K562 (cell line): Measurements from ENCODE around the gene PPAN. TPM values are rescaled to one million over a fixed set of nuclear protein-coding genes. Genes with fewer than 3 reads are reported as not detected.
A peak's percentile ranks its signal among the peaks of the same experiment; 100 is the strongest.

Experiments
- BRD4 ChIP-seq: fragments of 200-600 bp; sonication (generic); IDR thresholded peaks from 2 replicates; pipeline ENCODE4 v1.6.1; 2017; ENCODE audit warnings: inconsistent platforms
- CEBPB ChIP-seq: fragments of 450-650 bp; IDR thresholded peaks from 2 replicates; pipeline ENCODE4 v1.6.1; 2016; ENCODE audit warnings: missing genetic modification characterization, missing compliant biosample characterization
- CEBPG ChIP-seq, 3 experiments: fragments of 200-800 bp in 1 of 3; sonication (Bioruptor generic) in 1 of 3; sonication (generic) in 1 of 3; formaldehyde crosslinking in 1 of 3; IDR thresholded peaks in 2 of 3; conservative IDR thresholded peaks in 1 of 3; 2 replicates each; pipeline versions ENCODE4 v1.6.1 to v1.8.0; 2016 to 2022; ENCODE audit warnings: missing compliant biosample characterization in 2 of 3, missing genetic modification characterization in 2 of 3, mild to moderate bottlenecking in 1 of 3, missing genetic modification reagents in 1 of 3
- CREM ChIP-seq: IDR thresholded peaks from 2 replicates; pipeline ENCODE4 v1.6.1; 2014; ENCODE audit warnings: antibody characterized with exemption, low read depth
- FOXA1 ChIP-seq: fragments of 450-650 bp; IDR thresholded peaks from 2 replicates; pipeline ENCODE4 v1.6.1; 2016; ENCODE audit warnings: mild to moderate bottlenecking, borderline replicate concordance
- KLF6 ChIP-seq: fragments of 250-450 bp; sonication (Bioruptor Pico); IDR thresholded peaks from 2 replicates; pipeline ENCODE4 v1.4.0; 2020; ENCODE audit warnings: mild to moderate bottlenecking, moderate library complexity, borderline replicate concordance
- NCOA4 ChIP-seq: fragments of 450-650 bp; IDR thresholded peaks from 2 replicates; pipeline ENCODE4 v1.6.1; 2018; ENCODE audit warnings: mild to moderate bottlenecking; ENCODE audit not compliant: partially characterized antibody
- PHB ChIP-seq: fragments of 250-450 bp; sonication (Bioruptor Pico); IDR thresholded peaks from 2 replicates; pipeline ENCODE4 v1.5.0; 2021
- RBFOX2 ChIP-seq: fragments of 200-400 bp; formaldehyde crosslinking; IDR thresholded peaks from 2 replicates; pipeline ENCODE4 v1.6.1; 2017; ENCODE audit warnings: low read depth, mild to moderate bottlenecking, low read length, moderate library complexity
- SNRNP70 ChIP-seq: fragments of 200-400 bp; formaldehyde crosslinking; optimal IDR thresholded peaks from 2 replicates; pipeline ENCODE3; 2017; ENCODE audit warnings: low read depth, low read length
- U2AF1 ChIP-seq: fragments of 200-400 bp; formaldehyde crosslinking; optimal IDR thresholded peaks from 2 replicates; pipeline ENCODE3; 2017; ENCODE audit warnings: mild to moderate bottlenecking, low read depth, low read length, moderate library complexity
- U2AF2 ChIP-seq: fragments of 200-400 bp; formaldehyde crosslinking; optimal IDR thresholded peaks from 2 replicates; pipeline ENCODE3; 2017; ENCODE audit warnings: low read depth, mild to moderate bottlenecking, low read length
- ZC3H4 ChIP-seq: sonication (generic); formaldehyde crosslinking; IDR thresholded peaks from 2 replicates; pipeline ENCODE4 v1.9.0; 2021; ENCODE audit warnings: missing genetic modification reagents, borderline replicate concordance
- ZFPM2 ChIP-seq: fragments of 250-450 bp; sonication (Bioruptor Pico); IDR thresholded peaks from 2 replicates; pipeline ENCODE4 v1.5.1; 2022; ENCODE audit warnings: mild to moderate bottlenecking
- ZNF253 ChIP-seq: fragments of 250-450 bp; sonication (Bioruptor Pico); conservative IDR thresholded peaks from 2 replicates; pipeline ENCODE4 v1.6.1; 2021; ENCODE audit warnings: mild to moderate bottlenecking
- ZNF644 ChIP-seq: fragments of 200-800 bp; sonication (Bioruptor generic); IDR thresholded peaks from 2 replicates; pipeline ENCODE4 v1.6.1; 2016; ENCODE audit warnings: low read depth, missing genetic modification characterization, missing compliant biosample characterization
- ZNF699 ChIP-seq: fragments of 250-450 bp; sonication (Bioruptor Pico); IDR thresholded peaks from 2 replicates; pipeline ENCODE4 v1.8.0; 2021; ENCODE audit warnings: mild to moderate bottlenecking, moderate library complexity; ENCODE audit not compliant: insufficient replicate concordance
- polyA plus RNA-seq, 8 experiments: library from polyadenylated mRNA; depleted of rRNA in 4 of 8; stranded (reverse) in 5 of 8; unstranded in 3 of 8; fragments of >200 nt; fragmentation: Nextera tagmentation in 2 of 8; fragmentation: Illumina TruSeq in 1 of 8; extraction: Ambion mirVana in 2 of 8; extraction: Trizol in 1 of 8; gene quantifications; 2 replicates each; pipeline versions ENCODE4 v1.2.1 to v1.2.3, GENCODE V29; 2011 to 2014; ENCODE audit warnings: inconsistent platforms in 1 of 8, missing spikeins in 1 of 8
- total RNA-seq, 7 experiments: library from RNA; depleted of rRNA in 6 of 7; stranded (reverse); fragments of >200 nt in 6 of 7; fragmentation: Illumina TruSeq in 2 of 7; extraction: Trizol in 2 of 7; gene quantifications; 2 replicates each; pipeline versions ENCODE4 v1.2.1 to v1.2.3, GENCODE V29; 2011 to 2021; ENCODE audit warnings: low replicate concordance in 1 of 7
- TF ChIP-seq, protein P1 (sequence below): sonication (generic); formaldehyde crosslinking; IDR thresholded peaks from 2 replicates; pipeline ENCODE4 v1.8.0; 2023; ENCODE audit warnings: mild to moderate bottlenecking, missing genetic modification reagents
- TF ChIP-seq, protein P2 (sequence below), 2 experiments: fragments of 150-350 bp in 1 of 2; IDR thresholded peaks; 2 replicates each; pipeline ENCODE4 v1.6.1; 2012 to 2016; ENCODE audit warnings: low read depth in 2 of 2, low read length in 2 of 2, mild to moderate bottlenecking in 1 of 2, moderate library complexity in 1 of 2

PPAN gene
- total and polyA plus RNA-seq, 9 of the 15 experiments (the other 6 are each of a cell fraction or from before 2014, with no cell fraction given): 2.2 to 129 (median 59.1) TPM

DNA sequence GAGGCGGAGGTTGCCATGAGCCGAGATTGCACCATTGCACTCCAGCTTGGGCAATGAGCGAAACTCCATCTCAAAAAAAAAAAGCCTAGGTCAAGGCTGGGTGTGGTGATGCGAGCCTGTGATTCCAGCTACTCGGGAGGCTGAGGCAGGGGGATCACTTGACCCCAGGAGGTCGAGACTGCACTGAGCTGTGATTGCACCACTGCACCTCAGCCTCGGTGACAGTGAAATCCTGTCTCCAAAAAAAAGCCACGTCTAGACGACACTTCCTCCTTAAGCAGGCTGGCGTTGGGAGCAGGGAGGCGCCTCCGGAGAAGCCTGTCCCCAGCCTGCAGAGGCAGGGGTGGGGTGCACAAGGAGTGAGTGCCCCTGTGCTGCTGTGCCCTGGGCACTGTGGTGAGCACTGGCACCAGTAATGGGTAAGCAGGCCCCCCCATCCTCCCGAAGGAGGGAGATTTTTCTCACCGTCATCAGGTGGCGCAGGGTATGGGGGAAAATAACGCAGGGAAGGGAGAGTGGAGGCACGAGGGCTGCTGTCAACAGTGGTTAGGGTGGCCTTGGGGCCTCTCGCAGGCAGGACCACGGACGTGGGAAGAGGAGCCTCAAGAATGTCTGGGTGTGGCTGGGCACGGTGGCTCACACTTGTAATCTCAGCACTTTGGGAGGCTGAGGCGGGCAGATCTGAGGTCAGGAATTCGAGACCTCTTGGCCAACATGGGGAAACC lies 6.0 kb downstream of the PPAN start (continued):
- TF ChIP-seq U2AF1 (no peak), PHB (CRISPR knock-in tag) (0 out of 2 replicates have a peak, but pooled peaks have one; percentile 65), ZNF699 (CRISPR knock-in tag) (no peak), ZNF644 (tag) (no peak), CEBPB (tag) (peak; percentile 73), ZFPM2 (CRISPR knock-in tag) (no peak), FOXA1 (no peak), CEBPG (CRISPR knock-in tag; IDR thresholded peaks at IDR 0.05) (0 out of 2 replicates have a peak, but pooled peaks have one; percentile 25), CEBPG (tag; conservative IDR thresholded peaks at IDR 0.05 in 1 of 2, IDR thresholded peaks at IDR 0.05 in 1 of 2) (no peak), KLF6 (no peak), RBFOX2 (peak; percentile 57), CREM (peak; percentile 20; the same call in 1 of the 2 replicates), ZC3H4 (CRISPR knock-in tag) (no peak), NCOA4 (no peak), U2AF2 (no peak), ZNF253 (CRISPR knock-in tag) (no peak), BRD4 (no peak), SNRNP70 (peak; percentile 67)
- TF ChIP-seq, protein P1, sequence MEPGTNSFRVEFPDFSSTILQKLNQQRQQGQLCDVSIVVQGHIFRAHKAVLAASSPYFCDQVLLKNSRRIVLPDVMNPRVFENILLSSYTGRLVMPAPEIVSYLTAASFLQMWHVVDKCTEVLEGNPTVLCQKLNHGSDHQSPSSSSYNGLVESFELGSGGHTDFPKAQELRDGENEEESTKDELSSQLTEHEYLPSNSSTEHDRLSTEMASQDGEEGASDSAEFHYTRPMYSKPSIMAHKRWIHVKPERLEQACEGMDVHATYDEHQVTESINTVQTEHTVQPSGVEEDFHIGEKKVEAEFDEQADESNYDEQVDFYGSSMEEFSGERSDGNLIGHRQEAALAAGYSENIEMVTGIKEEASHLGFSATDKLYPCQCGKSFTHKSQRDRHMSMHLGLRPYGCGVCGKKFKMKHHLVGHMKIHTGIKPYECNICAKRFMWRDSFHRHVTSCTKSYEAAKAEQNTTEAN (CRISPR knock-in tag): no peak
- TF ChIP-seq, protein P2, sequence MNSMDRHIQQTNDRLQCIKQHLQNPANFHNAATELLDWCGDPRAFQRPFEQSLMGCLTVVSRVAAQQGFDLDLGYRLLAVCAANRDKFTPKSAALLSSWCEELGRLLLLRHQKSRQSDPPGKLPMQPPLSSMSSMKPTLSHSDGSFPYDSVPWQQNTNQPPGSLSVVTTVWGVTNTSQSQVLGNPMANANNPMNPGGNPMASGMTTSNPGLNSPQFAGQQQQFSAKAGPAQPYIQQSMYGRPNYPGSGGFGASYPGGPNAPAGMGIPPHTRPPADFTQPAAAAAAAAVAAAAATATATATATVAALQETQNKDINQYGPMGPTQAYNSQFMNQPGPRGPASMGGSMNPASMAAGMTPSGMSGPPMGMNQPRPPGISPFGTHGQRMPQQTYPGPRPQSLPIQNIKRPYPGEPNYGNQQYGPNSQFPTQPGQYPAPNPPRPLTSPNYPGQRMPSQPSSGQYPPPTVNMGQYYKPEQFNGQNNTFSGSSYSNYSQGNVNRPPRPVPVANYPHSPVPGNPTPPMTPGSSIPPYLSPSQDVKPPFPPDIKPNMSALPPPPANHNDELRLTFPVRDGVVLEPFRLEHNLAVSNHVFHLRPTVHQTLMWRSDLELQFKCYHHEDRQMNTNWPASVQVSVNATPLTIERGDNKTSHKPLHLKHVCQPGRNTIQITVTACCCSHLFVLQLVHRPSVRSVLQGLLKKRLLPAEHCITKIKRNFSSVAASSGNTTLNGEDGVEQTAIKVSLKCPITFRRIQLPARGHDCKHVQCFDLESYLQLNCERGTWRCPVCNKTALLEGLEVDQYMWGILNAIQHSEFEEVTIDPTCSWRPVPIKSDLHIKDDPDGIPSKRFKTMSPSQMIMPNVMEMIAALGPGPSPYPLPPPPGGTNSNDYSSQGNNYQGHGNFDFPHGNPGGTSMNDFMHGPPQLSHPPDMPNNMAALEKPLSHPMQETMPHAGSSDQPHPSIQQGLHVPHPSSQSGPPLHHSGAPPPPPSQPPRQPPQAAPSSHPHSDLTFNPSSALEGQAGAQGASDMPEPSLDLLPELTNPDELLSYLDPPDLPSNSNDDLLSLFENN (IDR thresholded peaks at IDR 0.05; ENCODE audit: low read depth in 2 of 2, low read length in 2 of 2): no peak
